ENCODE results near the gene SLC35B2. TPM values are rescaled to one million over a fixed set of nuclear protein-coding genes. Genes with fewer than 3 reads are reported as not detected.

The SLC35B2 gene
- polyA plus RNA-seq, 3 donors, result 51.7 to 59.3 (median 56.5) TPM

Other genes starting within 250 kb of the SLC35B2 start
- gene MRPL14, start 130.1 kb downstream of the SLC35B2 start, polyA plus RNA-seq (ENCODE audit: insufficient read length in 3 of 3), result 10 to 100 TPM; 38.9 to 40.4 (median 40.3) TPM
- gene TMEM63B, start 130.0 kb downstream of the SLC35B2 start, polyA plus RNA-seq (ENCODE audit: insufficient read length in 3 of 3), result 10 to 100 TPM; 33.3 to 38.5 (median 34.3) TPM
- gene CAPN11, start 98.7 kb downstream of the SLC35B2 start, polyA plus RNA-seq (ENCODE audit: insufficient read length in 3 of 3), result under 1 TPM; 0.12 to 0.24 (median 0.17) TPM
- gene MYMX, start 40.6 kb downstream of the SLC35B2 start, polyA plus RNA-seq (ENCODE audit: insufficient read length in 3 of 3), result under 1 TPM; 0.42 to 0.85 (median 0.65) TPM
- 10 to 100 TPM; 33.0 to 34.2 (median 33.0) TPM for gene SLC29A1, start 33.9 kb downstream of the SLC35B2 start, polyA plus RNA-seq (ENCODE audit: insufficient read length in 3 of 3)
- 1,000 to 10,000 TPM; 1,281 to 1,316 (median 1,306) TPM for gene HSP90AB1, start 10.4 kb downstream of the SLC35B2 start, polyA plus RNA-seq (ENCODE audit: insufficient read length in 3 of 3)
- gene NFKBIE, start 8.0 kb upstream of the SLC35B2 start, polyA plus RNA-seq (ENCODE audit: insufficient read length in 3 of 3), result 10 to 100 TPM; 10.6 to 11.7 (median 11.6) TPM
- gene TMEM151B, start 12.9 kb upstream of the SLC35B2 start, polyA plus RNA-seq (ENCODE audit: insufficient read length in 3 of 3), result under 1 TPM; 0.42 to 0.62 (median 0.60) TPM
- 10 to 100 TPM; 12.1 to 14.7 (median 12.4) TPM for gene AARS2, start 55.8 kb upstream of the SLC35B2 start, polyA plus RNA-seq (ENCODE audit: insufficient read length in 3 of 3)
- not detected for gene SPATS1, start 85.1 kb upstream of the SLC35B2 start, polyA plus RNA-seq (ENCODE audit: insufficient read length in 3 of 3)
- gene CDC5L, start 130.2 kb upstream of the SLC35B2 start, polyA plus RNA-seq (ENCODE audit: insufficient read length in 3 of 3), result 10 to 100 TPM; 44.2 to 49.2 (median 45.5) TPM